Left forelimb (tissue), 1 donor: Measurements from ENCODE around the gene STK10.

Source experiments
- DNase-seq: peaks from one replicate; pipeline ENCODE4 v3.0.0-alpha.2; 2018; ENCODE audit warnings: low spot score

Gene STK10

GRCh38 chr5:172106511-172107356 lies 81.3 kb downstream of the STK10 start:
- DNase-seq, result peak; percentile 85

DNA sequence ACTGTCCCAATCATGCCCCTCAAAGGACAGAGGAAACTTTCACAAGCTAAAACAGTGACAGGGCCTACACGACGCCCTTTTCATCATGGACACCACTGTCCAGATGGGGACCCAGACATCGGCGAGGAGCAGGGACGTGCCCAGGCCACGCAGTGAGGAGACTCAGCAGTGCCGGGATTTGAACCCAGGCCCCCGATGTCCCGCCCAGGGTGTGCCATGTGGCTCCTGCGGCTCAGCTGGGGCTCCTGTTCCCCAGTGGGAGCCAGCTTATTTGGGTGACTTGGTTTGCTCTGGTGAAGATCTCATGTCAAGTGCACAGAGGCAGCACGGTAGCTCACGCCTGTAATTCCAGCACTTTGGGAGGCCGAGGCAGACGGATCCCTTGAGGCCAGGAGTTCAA lies 82.2 kb downstream of the STK10 start:
- DNase-seq, result no peak

GRCh38 chr5:172104801-172105701 lies 83.0 kb downstream of the STK10 start:
- DNase-seq, result no peak

- DNase-seq, result no peak
These were observed 84.0 kb downstream of the STK10 start for GRCh38 chr5:172104021-172104420.

GRCh38 chr5:172102913-172103626 lies 85.0 kb downstream of the STK10 start:
- DNase-seq, result no peak

DNA sequence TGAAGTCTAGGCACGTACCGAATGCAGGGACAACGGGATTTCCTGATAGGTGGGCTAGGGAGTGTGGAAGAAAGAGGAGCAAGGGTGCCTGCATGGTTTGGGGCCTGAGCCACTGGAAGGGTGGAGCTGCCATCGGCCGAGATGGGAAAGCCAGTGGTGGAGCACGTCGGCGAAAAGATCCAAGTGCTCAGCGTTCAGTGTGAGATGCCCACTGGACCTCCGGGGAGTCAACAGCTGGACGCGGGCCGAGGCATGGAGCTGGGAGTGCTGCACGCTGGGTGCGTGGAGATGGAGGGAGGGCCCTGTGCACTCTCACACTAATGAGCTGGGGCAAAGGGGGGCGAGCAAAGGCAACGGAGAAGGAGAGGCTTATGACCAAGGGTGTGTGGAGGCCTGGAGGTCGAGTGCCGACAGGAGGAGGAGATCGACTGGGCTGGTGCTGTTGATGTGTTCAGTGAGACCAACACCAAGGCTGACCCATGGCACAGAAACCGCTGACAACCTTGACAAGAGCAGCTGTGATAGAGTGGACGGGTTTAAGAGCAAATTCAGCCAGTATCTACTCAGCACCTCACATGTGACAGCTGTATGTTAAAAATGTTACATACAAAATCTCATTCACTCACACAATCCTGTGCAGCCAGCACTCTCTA lies 85.7 kb downstream of the STK10 start:
- DNase-seq, result peak; percentile 53

DNA sequence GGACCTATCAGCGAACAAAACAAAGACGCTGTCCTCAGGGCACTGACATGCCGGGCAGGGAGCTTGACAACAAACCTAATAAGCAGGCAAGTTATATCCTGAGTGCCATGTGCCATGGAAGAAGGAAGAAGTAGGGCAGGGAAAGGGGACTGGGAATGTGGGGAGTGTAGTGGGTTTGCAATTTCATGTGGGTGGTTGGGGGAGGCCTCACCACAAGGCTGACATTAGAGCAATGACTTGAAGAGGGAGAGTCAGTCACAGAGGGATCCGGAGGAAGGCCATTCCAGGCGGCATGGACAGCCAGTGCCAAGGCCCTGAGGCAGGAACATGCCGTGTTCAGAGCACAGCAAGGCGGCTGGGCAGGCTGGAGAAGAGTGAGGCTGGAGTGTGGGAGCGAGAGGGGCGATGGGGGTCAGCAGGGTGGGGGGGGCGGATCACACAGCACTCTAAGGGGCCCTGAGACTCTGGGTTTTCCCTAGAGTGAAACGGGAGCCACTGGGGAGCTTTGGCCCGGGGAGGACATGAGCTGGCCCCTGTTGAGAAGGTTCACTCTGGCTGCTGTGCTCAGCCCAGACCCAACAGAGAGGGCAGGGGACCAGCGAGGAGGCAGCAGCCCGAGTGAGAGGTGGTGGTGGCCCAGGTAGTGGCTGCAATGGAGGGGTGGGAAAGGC lies 86.3 kb downstream of the STK10 start:
- no peak for DNase-seq

DNA sequence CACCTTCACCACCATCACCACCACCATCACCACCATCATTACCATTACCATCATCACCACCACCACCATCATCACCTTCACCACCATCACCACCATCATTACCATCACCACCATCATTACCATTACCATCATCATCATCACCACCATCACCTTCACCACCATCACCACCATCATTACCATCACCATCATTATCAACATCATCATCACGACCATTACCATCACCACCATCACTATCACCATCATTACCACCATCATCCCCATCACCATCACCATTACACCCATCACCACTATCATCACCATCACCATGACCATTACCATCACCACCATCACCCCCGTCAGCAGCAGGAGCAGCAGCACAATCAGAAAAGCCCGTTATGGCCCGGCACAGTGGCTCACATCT lies 89.1 kb downstream of the STK10 start:
- no peak for DNase-seq

- no peak for DNase-seq
These were observed 90.0 kb downstream of the STK10 start for GRCh38 chr5:172098046-172098445.

- no peak for DNase-seq
These were observed 90.7 kb downstream of the STK10 start for GRCh38 chr5:172097356-172097755.

GRCh38 chr5:172096207-172096940 lies 91.7 kb downstream of the STK10 start:
- no peak for DNase-seq

DNA sequence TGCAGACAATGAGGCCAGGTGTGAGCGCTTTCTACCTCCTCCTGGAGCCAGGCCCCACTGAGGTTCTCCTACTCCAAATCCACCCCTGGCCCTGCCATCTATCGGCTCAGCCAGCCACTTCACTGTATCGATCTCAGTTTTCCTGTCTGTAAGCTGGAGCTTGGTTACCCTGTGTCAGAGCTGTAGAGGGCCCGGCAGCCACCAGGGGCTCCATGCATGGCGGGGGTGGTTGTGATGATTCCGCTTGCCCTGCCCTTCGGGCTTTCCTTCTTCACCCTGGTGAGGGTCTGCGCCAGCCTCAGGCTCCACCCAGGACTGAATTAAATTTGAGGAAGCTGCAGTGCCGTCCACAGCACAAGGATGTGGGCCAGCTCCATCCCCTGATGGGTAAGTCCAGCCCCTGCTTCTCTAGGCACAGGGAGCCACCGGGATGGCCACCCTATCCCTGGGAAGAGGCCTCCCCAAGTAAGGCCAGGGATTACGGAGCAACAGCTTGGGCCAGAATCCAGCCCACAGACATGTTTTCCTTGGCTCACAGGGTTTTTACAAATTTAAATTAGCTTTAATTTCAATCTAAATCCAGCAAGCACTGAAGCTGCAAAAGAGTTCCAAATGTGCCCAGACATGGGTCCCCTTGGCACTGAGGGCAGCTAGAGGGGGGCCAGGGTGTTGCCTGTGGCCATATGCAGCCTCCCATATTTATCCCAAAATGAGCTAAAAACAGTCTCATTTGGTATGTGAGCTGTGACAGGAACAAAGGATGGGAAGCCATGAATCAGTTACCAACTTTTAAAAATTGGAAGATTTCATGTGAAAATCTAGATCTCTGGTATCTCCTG lies 92.4 kb downstream of the STK10 start:
- no peak for DNase-seq

- no peak for DNase-seq
These were observed 94.1 kb downstream of the STK10 start for GRCh38 chr5:172093965-172094364.

GRCh38 chr5:172093559-172093958 lies 94.5 kb downstream of the STK10 start:
- no peak for DNase-seq

DNA sequence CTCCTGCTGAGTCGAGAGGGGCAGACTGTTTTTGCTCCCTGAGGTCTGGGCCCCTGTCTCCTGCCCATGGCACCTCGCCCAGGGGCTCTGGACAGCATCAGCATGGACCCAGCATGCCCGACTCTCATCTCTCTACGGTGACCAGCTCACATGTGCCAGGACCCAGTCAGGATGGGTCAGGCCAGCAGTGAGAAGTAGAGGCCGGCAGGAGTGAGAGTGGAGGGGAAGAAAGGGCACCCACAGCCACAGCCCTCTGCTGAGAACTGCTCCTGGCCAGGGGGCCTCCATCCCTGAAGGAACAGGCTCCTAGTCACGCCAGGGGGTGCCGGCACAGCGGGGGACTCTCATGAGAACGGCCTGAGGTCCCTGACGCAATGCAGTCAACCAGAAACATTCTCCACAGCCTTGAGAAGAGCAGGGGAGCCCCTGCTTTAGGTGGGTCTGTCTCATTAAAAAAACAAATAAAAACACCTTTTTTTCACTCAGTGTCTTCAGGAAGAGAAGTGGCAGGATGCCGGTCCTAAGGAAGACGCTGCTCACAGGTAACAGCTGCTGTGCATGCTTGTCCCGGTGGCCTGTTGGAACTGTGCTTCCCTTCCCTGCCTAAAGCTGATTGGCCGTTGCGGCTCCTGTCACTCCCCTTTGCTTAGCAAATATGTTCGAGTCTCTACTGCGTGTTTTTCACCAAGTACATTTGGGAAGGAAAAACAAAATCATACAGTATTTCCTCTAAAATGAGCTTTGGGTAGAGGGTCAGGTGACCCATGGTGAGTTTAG lies 95.9 kb downstream of the STK10 start:
- no peak for DNase-seq

- DNase-seq, result no peak
These were observed 97.0 kb downstream of the STK10 start for GRCh38 chr5:172090976-172091547.

- no peak for DNase-seq
These were observed 98.5 kb downstream of the STK10 start for GRCh38 chr5:172089298-172090117.

GRCh38 chr5:172088801-172089200 lies 99.2 kb downstream of the STK10 start:
- no peak for DNase-seq
